K562 (cell line): Measurements from ENCODE around the gene FKBP9.
"Not testable (repeated sequence)": the region's sequence is repeated elsewhere in the genome, so short reads cannot be mapped to it uniquely, and the experiment has no call there.

Experiments
- BACH1 ChIP-seq: fragments of 200-800 bp; sonication (Bioruptor generic); IDR thresholded peaks from 2 replicates; pipeline ENCODE4 v1.6.1; 2016; ENCODE audit warnings: missing genetic modification characterization, missing compliant biosample characterization
- RBM22 ChIP-seq: fragments of 200-400 bp; formaldehyde crosslinking; IDR thresholded peaks from 2 replicates; pipeline ENCODE4 v1.6.1; 2018; ENCODE audit warnings: low read length, low read depth; ENCODE audit not compliant: poor library complexity, severe bottlenecking
- TF ChIP-seq, protein P1 (sequence below): sonication (generic); formaldehyde crosslinking; IDR thresholded peaks from 2 replicates; pipeline ENCODE4 v1.8.1; 2022; ENCODE audit warnings: missing genetic modification reagents
- TF ChIP-seq, protein P2 (sequence below): fragments of 450-650 bp; IDR thresholded peaks from 2 replicates; pipeline ENCODE4 v1.6.1; 2016; ENCODE audit warnings: borderline replicate concordance
- TF ChIP-seq, protein P3 (sequence below): sonication (generic); formaldehyde crosslinking; IDR thresholded peaks from 2 replicates; pipeline ENCODE4 v1.8.0; 2022; ENCODE audit warnings: mild to moderate bottlenecking, low read depth, missing genetic modification reagents

DNA sequence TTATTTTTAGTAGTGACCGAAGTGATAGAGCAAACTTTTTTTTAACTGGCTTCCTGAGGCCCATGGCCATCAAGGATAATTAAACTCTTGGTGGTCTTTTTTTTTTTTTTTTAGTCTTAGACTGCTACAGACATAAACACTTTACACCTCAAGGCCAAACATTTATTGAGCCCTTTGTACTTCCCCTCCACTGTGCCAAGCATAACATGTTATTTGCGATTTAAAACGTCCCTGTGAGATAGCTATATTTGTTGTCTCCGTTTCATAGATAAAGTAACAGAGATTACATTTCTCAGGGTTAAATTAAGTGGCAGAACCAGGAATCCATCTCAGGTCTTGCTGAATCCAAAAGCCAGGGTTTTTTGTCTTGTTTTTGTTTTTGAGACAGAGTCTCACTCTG, 42.1 kb downstream of the FKBP9 start:
- TF ChIP-seq, protein P1, sequence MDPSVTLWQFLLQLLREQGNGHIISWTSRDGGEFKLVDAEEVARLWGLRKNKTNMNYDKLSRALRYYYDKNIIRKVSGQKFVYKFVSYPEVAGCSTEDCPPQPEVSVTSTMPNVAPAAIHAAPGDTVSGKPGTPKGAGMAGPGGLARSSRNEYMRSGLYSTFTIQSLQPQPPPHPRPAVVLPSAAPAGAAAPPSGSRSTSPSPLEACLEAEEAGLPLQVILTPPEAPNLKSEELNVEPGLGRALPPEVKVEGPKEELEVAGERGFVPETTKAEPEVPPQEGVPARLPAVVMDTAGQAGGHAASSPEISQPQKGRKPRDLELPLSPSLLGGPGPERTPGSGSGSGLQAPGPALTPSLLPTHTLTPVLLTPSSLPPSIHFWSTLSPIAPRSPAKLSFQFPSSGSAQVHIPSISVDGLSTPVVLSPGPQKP: not testable (repeated sequence)
- TF ChIP-seq RBM22; BACH1 (tag): not testable (repeated sequence)
- TF ChIP-seq, protein P2, sequence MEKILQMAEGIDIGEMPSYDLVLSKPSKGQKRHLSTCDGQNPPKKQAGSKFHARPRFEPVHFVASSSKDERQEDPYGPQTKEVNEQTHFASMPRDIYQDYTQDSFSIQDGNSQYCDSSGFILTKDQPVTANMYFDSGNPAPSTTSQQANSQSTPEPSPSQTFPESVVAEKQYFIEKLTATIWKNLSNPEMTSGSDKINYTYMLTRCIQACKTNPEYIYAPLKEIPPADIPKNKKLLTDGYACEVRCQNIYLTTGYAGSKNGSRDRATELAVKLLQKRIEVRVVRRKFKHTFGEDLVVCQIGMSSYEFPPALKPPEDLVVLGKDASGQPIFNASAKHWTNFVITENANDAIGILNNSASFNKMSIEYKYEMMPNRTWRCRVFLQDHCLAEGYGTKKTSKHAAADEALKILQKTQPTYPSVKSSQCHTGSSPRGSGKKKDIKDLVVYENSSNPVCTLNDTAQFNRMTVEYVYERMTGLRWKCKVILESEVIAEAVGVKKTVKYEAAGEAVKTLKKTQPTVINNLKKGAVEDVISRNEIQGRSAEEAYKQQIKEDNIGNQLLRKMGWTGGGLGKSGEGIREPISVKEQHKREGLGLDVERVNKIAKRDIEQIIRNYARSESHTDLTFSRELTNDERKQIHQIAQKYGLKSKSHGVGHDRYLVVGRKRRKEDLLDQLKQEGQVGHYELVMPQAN: not testable (repeated sequence)
- TF ChIP-seq, protein P3, sequence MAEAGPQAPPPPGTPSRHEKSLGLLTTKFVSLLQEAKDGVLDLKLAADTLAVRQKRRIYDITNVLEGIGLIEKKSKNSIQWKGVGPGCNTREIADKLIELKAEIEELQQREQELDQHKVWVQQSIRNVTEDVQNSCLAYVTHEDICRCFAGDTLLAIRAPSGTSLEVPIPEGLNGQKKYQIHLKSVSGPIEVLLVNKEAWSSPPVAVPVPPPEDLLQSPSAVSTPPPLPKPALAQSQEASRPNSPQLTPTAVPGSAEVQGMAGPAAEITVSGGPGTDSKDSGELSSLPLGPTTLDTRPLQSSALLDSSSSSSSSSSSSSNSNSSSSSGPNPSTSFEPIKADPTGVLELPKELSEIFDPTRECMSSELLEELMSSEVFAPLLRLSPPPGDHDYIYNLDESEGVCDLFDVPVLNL (CRISPR knock-in tag): not testable (repeated sequence)
